ENCODE measurements around the gene MAG.
"Not testable (repeated sequence)": the region's sequence is repeated elsewhere in the genome, so short reads cannot be mapped to it uniquely, and the experiment has no call there.

The MAG gene

DNA sequence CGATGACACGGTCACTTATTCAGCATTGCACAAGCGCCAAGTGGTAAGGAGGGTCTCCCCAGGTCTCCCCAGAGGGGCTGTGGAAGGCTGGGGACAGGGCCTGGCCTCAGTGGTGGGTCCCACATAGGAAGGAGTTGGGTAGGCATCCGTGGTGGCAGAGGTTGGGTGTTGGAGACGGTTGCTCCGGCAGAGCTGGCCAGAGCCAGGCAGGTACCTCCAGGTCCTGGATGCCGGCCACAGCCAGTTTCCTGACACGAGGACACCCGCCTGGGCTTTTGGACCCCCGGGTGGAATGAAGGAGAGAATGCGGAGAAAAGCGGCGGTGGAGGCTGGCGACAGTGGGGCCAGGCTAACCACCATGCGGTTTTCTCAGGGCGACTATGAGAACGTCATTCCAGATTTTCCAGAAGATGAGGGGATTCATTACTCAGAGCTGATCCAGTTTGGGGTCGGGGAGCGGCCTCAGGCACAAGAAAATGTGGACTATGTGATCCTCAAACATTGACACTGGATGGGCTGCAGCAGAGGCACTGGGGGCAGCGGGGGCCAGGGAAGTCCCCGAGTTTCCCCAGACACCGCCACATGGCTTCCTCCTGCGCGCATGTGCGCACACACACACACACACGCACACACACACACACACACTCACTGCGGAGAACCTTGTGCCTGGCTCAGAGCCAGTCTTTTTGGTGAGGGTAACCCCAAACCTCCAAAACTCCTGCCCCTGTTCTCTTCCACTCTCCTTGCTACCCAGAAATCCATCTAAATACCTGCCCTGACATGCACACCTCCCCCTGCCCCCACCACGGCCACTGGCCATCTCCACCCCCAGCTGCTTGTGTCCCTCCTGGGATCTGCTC, 54.5 kb downstream of the MAG start:
- DNase-seq (ENCODE audit: low spot score) = no peak

DNA sequence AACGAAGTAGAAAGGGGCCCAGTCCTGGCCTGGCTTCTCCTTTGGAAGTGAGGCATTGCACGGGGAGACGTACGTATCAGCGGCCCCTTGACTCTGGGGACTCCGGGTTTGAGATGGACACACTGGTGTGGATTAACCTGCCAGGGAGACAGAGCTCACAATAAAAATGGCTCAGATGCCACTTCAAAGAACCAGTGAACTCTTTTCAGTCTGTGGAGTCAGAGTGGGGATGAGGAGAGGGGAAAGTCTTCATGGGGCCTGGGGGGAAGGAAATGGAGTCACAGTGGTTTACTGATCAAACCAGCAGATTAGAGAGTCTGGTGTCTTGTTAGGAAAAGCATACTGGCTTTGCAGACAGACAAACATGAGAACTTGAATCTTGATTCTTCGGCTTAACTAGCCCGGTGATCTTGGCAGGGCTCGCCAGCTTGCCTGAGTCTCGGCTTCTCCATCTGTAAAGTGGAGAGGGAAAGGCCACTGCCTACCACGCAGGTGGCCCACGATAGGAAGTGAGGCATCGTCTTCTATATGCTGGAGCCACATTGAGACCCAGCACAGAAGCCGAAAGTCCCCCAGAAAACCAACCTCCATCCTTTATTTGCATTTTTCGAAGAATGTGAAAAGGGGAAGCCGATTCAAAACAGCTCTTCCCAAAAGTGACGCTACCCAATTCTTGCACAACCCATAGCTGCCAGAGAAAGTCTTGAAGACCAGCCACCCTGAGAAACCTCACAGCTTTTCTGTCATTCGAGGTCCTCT, 55.4 kb downstream of the MAG start, which contains the start of gene FFAR1:
TSS of gene FFAR1 (plus strand) at position 732 of the 759 bp plus-strand sequence. CDS start 3,650 bp downstream, outside the sequence.
- DNase-seq (ENCODE audit: low spot score) = no peak

DNA sequence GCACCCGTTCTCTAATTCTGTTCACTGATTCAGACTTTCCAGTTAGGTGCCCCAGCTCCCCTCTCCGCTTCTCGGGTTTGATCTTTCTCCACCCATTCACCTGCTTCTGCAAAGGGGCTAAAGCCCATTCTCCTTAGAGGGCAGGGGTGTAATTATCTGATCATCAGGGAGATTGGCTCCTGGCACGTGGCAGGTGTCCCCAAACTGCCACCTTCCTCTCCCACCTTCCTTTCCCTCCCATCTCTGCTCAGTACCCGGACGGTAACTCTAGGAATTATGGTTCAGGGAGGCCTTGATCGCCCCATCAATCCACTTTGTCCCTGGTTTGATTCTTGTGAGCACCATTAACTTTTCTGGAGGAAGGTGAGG, 56.0 kb downstream of the MAG start:
- DNase-seq (ENCODE audit: low spot score) = no peak

DNA sequence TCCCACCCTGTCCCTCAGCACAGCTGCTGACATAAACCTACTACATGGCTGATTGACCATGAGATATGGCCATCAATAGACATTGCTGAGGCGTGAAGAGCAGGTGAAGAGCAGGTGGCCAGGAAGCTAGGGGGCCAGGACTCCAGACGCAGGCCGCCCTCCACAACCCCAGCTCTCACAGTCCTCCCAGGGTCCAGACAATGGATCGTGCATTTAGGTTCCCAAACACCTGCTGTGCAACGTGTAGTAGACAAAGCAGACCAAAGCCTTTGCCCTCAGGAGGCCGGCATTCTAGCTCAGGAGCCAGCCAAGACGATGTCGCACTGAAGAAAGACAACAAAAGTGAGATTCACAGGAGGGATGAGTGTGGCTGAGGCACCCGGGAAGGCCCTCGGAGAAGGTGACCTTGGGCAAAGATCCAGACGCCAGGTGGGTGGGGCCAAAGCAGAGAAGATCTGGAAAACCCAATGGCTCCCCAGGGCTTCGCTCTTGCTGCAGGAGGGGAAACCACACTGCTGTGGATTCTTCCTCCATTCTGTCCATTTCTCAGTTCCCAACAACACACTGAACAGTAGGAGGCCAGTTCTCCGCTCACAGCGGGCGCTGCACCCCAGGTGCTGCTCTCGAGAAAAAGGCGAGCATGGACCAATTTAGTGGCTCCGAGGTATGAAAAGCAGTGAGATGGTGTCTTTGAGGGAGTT, 57.1 kb downstream of the MAG start:
- no peak for DNase-seq (ENCODE audit: low spot score)

DNA sequence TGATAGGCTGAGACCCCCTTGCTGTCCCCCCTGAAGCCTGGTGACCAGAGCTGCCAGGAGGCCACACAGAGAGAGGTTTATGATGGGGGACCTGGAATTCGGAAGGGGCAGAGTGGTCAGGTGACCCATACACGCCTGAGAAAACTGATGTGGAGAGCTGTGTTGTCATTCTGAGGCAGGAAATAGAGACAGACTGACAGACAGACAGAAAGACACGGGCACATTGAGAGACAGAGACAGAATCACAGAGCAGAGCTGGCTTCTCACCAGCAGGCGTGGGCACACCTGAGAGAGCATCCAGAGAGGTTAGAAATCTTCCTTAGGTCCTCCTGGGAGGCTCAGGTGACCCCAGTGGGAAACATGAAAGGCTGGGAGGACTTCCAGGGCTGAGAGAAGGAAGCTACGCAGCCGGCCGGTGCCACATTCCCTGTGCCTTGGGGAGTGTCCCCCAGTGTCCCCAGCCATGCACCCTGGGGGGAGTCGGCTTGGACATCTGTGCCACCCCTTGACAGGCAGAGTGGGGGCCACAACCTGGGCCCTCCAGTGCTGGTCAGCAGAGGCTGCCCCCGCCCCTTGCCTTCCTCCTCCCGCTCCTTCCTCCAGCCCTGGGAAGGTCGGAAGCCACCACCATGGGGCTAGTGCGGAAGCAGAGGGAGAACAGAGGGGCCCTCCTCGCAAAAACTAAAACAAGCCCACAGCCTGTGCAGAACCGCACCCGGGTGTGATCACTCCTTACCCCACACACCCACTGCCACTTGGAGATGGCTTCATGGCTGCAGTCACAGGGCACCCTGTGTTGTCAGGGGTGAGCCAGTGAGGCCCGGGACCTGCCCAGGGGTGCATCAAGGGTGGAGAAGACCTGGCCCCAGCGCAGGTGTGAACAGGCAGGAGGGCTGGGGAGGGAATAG, 57.9 kb downstream of the MAG start:
- no peak for DNase-seq (ENCODE audit: low spot score)

DNA sequence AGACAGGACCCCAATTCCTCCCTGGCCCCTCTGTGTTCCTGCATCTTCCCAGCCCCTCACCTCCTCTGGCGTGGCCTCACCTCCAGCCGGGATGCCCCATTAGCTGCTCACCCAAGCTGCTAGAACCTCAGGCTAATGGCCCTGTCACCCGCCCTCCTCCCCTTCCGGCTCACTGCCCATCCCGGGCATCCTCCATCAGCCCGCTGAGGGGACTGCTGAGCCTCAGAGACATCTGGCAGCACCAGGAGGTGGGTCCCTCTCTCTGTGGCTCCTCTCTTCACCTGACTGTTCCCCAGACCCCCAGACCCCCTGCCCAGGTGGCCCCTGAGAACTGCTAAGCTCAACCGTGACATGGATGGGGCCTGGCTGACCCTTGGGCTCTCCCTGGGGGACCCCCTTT, 58.6 kb downstream of the MAG start:
- no peak for DNase-seq (ENCODE audit: low spot score)

DNA sequence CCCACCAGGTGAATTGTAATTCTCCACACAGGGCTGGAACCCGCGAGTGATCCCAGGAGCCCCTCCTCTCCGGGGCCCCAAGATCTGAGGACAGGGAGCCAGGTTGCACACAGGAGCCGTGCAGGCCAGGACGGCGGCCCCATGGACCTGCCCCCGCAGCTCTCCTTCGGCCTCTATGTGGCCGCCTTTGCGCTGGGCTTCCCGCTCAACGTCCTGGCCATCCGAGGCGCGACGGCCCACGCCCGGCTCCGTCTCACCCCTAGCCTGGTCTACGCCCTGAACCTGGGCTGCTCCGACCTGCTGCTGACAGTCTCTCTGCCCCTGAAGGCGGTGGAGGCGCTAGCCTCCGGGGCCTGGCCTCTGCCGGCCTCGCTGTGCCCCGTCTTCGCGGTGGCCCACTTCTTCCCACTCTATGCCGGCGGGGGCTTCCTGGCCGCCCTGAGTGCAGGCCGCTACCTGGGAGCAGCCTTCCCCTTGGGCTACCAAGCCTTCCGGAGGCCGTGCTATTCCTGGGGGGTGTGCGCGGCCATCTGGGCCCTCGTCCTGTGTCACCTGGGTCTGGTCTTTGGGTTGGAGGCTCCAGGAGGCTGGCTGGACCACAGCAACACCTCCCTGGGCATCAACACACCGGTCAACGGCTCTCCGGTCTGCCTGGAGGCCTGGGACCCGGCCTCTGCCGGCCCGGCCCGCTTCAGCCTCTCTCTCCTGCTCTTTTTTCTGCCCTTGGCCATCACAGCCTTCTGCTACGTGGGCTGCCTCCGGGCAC, 59.6 kb downstream of the MAG start:
- no peak for DNase-seq (ENCODE audit: low spot score)

DNA sequence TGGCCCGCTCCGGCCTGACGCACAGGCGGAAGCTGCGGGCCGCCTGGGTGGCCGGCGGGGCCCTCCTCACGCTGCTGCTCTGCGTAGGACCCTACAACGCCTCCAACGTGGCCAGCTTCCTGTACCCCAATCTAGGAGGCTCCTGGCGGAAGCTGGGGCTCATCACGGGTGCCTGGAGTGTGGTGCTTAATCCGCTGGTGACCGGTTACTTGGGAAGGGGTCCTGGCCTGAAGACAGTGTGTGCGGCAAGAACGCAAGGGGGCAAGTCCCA, 60.2 kb downstream of the MAG start:
- no peak for DNase-seq (ENCODE audit: low spot score)

DNA sequence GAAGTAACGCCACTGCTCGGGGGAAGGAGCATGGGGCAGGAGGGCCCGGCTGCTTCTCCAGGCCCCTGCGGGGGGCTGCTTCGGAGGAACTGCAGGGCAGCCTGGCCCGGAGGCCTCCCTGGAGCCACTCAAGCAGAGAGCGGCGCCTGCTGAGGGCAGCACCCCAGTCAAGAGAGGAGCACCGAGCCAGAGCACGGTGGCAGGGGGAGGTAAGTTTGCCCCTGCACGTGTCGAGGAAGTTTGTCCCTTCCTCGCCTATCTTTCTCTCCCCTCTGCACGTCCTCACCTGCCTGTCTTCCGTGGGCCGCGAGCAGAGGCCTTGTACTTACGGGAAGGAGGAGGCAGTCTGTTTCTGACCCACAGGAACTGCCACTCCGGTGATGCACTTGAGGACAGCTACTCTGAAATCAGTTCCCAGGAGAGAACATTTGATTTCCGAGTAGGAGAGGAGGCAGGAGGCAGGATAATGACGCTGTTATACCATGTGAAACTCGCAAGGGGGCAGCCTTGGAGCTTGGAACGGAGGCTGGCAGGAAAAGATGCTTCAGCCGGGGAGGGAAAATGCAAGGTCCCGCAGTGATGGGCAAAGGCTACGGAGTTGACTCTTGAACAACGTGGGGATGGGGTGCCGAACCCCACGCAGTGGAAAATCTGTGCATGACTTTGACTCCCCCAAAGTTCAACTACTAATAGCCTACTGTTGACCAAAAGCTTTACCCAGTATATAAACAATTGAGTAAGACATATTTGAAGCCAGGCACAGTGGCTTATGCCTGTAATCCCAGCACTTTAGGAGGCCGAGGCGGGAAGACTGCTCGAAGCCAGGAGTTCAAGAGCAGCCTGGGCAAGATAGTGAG, 60.7 kb downstream of the MAG start:
- DNase-seq (ENCODE audit: low spot score) = peak; percentile 90

DNA sequence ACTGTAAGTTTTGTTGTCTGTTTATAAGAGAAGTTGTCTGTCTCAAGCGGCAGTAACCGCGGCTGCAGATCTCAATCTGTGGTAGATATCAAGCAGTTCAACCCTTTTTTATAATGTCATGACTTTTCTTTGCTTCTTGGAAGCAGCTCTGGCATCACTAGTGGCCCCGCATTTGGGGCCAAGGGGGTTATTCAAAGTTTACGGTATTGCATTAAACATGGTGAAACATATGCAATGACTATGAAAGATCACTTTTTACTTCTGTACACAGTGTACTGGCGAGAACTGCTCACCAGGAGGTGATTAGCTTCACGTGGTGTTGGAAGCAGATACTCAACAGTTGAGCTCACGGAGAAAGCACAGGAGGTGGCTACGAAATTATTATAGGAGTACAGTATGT, 61.7 kb downstream of the MAG start:
- no peak for DNase-seq (ENCODE audit: low spot score)

DNA sequence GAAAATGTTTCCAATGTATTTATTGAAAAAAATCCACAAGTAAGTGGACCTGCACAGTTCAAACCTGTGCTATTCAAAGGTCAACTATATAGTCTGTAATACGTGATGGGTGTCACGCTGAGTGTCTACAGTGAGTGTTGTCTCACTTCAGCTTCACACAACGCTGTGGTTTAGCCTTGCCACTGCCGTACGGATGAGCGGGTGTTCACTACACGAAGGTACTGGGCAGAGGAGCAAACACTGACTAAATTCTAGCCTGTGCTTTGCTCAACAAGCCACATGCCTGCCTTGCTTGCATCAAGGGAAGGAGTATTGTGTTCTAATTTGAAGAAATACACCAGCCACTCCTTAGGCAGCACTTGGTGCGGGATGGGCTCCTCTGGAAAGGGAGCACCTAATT, 62.9 kb downstream of the MAG start:
- no peak for DNase-seq (ENCODE audit: low spot score)

DNA sequence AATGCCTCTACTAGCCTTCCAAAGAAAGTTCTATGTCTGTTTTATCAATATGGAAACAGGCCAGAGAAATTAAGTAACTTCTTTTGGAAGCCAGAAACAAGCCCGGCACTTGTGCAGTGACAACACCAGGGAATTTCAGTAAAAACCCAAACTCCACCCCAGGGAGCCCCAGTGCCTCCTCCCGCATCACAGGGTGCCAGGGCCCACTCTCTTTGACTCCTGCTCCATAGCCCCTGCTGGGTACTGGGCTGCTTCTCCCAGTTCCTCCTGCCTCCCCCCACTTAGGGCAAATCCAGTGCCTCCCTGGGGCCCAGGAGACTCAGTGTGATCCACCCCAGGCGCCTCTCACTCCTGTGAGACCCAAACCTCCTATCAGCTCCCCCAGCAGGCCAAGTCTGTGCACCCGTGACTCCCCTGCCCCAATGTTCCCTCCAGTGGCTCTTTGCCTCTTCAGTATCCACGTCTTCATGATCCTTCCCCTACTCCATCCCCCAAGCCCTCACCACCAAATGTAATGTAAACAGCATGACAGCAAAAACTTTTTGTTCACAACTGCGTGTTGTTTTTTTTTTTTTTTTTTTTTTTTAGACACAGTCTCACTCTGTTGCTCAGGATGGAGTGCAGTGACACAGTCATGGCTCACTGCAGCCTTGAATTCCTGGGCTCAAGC, 64.0 kb downstream of the MAG start:
- DNase-seq (ENCODE audit: low spot score) = no peak

DNA sequence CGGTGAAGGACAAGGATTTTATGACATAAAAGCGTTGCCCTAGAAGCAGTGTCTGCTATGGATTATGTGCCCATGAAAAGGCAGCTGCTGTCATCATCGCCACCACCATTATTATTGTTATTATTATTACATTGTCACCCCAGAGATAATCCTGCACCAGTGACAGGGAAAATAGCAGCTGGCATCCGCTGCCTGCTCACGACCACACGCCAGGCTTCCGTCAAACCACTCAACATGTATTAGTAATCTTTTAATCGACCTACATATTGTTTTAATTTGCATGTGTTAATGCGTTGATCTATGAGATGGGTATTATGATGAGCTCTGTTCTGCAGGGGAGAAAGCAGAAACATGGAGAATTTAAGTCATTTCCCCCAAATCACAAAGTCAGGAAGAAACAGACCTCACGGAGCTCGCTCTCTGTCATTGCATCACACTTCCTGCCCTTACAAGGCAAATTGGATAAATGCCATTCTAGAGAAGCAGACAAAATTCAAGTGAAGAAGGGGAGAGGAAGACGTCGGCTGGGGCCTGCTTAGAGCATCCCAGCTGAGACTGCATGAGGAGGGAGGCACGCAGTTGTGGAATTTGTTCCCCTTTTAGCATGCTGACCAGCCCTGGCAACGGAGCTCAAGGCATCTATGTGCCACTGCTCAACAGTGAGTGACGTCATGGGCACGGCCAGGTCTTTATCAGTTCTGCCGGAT, 66.1 kb downstream of the MAG start, which contains the start of gene FFAR3:
TSS of gene FFAR3 (plus strand) at position 594 of the 707 bp plus-strand sequence. CDS start 431 bp downstream, outside the sequence.
- no peak for DNase-seq (ENCODE audit: low spot score)

DNA sequence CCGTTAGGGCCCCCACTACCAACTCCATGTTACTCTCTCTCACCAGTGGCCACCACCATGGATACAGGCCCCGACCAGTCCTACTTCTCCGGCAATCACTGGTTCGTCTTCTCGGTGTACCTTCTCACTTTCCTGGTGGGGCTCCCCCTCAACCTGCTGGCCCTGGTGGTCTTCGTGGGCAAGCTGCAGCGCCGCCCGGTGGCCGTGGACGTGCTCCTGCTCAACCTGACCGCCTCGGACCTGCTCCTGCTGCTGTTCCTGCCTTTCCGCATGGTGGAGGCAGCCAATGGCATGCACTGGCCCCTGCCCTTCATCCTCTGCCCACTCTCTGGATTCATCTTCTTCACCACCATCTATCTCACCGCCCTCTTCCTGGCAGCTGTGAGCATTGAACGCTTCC, 66.9 kb downstream of the MAG start:
- DNase-seq (ENCODE audit: low spot score) = not testable (repeated sequence)

DNA sequence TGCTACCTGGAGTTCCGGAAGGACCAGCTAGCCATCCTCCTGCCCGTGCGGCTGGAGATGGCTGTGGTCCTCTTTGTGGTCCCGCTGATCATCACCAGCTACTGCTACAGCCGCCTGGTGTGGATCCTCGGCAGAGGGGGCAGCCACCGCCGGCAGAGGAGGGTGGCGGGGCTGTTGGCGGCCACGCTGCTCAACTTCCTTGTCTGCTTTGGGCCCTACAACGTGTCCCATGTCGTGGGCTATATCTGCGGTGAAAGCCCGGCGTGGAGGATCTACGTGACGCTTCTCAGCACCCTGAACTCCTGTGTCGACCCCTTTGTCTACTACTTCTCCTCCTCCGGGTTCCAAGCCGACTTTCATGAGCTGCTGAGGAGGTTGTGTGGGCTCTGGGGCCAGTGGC, 67.4 kb downstream of the MAG start:
- DNase-seq (ENCODE audit: low spot score) = not testable (repeated sequence)

DNA sequence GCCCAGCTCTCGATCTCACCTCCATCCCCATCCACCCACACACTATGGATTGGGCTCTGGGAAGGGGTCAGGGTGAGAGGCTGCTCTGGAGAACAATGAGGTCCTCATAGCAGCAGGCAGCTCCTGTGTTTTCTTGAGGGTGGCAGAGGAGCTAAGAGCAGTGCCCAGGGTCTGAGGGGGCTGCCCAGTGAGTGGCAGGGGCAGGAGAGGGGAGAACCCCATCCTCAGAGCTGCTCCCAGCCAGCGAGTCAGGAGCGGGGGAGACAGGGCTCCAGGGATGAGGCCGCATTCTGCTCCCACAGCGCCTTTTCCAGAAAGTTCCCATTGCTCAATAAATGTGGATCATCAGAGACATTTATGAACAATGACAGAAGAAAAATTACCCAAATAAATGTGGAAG, 68.1 kb downstream of the MAG start:
- DNase-seq (ENCODE audit: low spot score) = not testable (repeated sequence)

DNA sequence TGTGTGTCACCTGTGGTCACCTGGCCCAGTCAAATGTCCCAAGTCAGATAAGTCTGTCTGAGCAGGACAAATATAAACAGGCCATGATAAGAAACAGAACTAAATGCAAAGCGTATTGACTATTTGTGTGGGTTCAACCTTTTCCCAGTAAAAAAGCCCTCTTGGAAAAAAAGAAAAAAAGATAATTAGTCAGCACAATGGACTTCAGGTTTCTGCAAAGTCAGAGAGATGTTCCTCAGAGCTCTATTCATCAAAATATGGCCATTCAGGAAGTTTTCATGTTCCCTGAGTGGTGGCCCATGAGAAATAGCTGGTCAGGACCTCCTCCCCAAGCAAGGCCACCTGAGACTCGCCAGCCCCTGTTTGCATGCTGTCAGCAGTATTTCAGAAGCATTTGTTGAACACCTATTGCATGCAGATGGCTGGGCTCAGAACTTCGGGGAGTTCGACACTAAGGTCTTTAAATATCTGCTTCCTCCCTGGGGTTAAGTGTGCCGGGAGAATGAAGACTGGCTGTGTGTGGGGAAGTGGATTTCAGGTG, 69.0 kb downstream of the MAG start:
- no peak for DNase-seq (ENCODE audit: low spot score)

DNA sequence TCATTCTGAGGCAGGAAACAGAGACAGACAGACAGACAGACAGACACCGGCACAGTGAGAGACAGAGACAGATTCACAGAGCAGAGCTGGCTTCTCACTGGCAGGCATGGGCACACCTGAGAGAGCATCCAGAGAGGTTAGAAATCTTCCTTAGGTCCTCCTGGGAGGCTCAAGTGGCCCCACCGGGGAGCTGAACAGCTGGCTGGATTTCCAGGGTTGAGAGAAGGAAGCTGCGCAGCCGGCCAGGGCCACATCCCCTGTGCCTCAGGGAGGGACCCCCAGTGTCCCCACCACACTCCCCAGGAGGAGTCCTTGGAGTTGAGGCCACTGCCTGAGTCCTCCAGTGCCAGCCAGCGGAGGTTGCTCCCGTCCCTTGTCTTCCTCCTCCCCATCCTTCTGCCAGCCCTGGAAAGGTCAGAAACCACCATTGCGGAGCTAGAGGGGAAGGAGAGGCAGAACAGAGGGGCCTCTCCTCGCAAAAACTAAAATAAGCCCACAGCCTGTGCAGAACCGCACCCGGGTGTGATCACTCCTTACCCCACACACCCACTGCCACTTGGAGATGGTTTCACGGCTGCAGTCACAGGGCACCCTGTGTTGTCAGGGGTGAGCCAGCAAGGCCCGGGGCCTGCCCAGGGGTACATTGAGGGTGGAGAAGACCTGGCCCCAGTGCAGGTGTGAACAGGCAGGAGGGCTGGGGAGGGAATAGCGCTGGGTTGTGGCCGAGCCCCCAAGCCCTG, 70.5 kb downstream of the MAG start:
- no peak for DNase-seq (ENCODE audit: low spot score)

All from AG08396 (cell line).